Breast epithelium (tissue), 3 donors: ENCODE results near the gene SDR39U1.

Source experiments
- POLR2A ChIP-seq: fragments of 450-650 bp; IDR thresholded peaks from one replicate; pipeline ENCODE4 v1.6.1; 2016; ENCODE audit warnings: antibody characterized with exemption, mild to moderate bottlenecking, moderate library complexity
- POLR2AphosphoS5 ChIP-seq, 3 donors: sonication (generic); formaldehyde crosslinking; IDR thresholded peaks; one replicate each; pipeline ENCODE4 v1.6.1; 2017; ENCODE audit warnings: antibody characterized with exemption in 3 of 3
- TF ChIP-seq, protein P1 (sequence below), 3 donors: fragments of 450-650 bp; IDR thresholded peaks; one replicate each; pipeline ENCODE4 v1.5.1; 2016 to 2017; ENCODE audit warnings: antibody characterized with exemption in 3 of 3, mild to moderate bottlenecking in 3 of 3, moderate library complexity in 3 of 3

DNA sequence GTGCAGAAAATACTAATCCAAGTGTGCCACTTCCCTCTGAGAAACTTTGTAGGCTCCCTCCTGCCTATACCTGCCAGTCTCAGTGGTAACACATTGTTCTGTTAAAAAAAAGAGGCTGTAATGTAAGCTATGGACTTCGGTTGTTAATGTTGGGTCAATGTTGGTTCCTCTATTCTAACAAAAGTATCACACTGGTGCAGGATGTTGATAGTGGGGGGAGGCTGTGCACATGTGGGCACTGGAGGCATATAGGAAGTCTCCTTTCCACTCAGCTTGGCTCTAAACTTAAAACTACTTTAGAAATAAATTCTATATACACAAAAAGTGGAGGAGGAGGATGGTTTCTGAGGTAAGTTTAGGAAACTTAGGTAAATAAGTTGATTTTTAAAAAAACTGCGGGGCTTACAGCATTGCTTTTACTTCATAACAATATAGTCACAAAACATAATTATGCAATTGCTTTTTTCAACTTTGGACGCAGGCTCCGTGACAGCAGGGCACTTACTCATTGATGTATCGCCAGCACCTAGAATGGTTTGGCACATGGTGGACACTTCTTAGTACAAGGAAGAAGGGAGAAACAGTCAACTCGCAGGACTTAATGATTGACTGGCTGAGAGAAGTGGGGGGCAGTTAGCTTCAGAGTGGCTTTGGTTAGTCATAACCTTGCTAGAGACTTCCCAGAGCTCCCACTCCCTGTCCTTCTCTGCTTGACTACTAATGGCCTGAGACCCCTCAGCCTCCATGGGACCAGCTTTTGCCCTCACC lies 51.7 kb downstream of the SDR39U1 start:
- TF ChIP-seq POLR2A = no peak
- no peak for TF ChIP-seq POLR2AphosphoS5 (IDR thresholded peaks at IDR 0.05)
- TF ChIP-seq, protein P1, sequence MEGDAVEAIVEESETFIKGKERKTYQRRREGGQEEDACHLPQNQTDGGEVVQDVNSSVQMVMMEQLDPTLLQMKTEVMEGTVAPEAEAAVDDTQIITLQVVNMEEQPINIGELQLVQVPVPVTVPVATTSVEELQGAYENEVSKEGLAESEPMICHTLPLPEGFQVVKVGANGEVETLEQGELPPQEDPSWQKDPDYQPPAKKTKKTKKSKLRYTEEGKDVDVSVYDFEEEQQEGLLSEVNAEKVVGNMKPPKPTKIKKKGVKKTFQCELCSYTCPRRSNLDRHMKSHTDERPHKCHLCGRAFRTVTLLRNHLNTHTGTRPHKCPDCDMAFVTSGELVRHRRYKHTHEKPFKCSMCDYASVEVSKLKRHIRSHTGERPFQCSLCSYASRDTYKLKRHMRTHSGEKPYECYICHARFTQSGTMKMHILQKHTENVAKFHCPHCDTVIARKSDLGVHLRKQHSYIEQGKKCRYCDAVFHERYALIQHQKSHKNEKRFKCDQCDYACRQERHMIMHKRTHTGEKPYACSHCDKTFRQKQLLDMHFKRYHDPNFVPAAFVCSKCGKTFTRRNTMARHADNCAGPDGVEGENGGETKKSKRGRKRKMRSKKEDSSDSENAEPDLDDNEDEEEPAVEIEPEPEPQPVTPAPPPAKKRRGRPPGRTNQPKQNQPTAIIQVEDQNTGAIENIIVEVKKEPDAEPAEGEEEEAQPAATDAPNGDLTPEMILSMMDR (IDR thresholded peaks at IDR 0.05) = no peak
